HG02884 (cell line): ENCODE results near the gene USH1G.
A peak's percentile ranks its signal among the peaks of the same experiment; 100 is the strongest.
"Not testable (repeated sequence)": the region's sequence is repeated elsewhere in the genome, so short reads cannot be mapped to it uniquely, and the experiment has no call there.

Source experiments
- ATAC-seq: cut with Tn5 transposase; IDR thresholded peaks from one replicate; pipeline ENCODE4 v1.9.1; 2021; ENCODE audit warnings: mild to moderate bottlenecking, moderate library complexity; ENCODE audit not compliant: unreplicated experiment

Gene USH1G

DNA sequence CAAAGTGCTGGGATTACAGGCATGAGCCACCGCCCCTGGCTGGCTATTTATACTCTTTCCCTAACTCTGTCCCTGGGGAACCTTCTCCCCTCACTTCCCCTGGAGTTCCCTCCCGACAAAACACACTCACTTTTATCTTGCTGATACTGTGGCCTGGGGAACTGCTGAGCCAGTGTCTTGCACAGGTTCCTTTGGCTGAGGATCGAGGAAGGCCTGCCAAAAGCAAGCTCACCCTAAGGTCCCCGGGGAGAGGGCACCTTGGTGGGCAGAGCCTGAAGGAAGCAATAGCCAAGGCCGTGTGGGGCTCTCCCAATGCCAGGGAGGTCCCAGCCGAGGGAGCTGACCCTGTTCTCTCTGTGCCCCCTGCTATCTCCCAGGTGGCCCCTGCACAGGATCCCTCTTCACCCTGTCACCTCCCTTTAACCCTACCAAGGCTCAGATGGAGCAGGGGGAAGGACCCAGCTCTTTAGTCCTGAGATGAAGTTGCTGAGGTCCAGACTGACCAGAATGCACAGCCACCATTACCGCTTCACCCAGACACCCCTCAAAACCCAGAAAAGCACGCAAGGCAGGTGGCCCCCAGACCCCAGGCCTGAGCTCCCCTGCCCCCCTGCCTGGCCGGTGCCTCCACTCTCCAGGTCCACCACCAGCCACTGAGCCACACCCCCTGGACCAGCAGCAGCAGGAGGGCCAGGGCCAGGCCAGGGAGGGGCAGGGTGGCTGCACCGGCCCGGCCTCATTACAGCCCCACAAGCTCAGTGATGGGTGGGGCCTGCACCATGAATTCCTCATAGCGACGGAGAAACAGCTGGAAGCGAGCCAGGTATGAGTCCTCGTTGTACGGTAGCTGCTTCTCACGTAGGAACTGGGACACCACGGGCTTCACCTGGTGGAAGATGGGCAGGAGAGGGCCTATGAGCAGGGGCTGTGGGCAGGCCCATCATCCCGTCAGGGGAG is 45.2 kb downstream of the USH1G start:
- ATAC-seq = no peak

DNA sequence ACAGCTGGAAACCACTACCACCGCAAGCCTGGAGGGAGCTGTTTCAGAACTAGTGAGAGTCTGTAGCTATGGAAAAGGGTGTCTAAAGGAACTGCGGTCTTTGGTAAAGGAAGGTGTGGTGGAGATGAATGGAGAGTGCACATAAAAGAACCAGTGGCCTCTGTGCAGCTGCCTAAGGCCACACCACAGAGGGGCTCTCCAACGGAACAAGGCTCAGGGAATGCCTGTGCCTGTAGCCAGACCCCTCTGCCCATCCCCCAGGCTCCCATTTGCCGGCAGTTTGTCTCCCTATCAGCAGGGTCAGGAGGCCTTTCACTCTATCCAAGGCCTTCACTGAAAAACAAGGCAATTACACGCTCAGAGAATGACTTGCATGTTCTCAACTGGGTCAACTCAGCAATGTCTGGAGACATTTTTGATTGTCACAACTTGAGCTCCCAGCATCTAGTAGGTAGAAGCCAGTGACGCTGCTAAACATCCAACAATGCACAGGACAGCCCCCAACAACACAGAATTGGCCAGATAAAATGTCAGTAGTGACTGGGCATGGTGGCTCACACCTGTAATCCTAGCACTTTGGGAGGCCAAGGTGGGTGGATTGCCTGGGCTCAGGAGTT is 47.0 kb downstream of the USH1G start:
- no peak for ATAC-seq

DNA sequence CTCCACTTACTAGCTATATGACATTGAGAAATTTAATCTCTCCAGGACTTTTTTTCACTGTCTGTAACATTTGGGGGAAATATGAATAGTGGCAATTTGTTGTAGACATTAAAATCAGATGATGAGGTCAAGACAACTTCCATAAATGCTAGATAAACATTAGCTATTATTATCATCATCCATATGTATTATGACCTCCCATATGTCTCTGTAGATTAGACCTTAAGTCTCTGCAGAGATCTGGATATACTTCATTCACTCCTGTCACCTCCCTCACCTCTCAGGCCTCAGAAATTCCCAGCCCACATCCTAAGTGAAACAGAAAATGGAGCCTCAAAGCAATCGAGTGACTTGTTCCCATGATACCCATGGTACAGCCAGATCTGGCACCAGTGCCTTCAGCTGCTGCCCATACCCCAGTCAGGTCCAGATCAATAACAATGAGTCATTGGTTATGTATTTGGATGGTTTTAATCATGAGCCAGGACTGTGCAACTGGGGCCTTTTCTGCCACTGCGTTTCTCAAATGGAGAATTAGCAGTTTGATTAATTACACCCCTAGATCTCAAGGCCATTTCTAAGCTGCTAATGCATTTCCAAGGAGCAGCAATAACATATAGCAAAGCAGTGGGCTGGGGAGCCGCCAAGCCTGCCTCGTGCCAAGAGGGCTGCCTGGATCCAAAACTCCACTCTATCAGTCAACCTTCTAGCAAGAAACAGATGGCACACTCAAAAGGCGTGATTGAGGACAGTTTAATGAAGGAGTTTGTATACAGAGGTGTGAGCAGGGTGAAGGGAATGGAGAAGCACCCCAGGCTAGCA is 47.7 kb downstream of the USH1G start:
- ATAC-seq = no peak

DNA sequence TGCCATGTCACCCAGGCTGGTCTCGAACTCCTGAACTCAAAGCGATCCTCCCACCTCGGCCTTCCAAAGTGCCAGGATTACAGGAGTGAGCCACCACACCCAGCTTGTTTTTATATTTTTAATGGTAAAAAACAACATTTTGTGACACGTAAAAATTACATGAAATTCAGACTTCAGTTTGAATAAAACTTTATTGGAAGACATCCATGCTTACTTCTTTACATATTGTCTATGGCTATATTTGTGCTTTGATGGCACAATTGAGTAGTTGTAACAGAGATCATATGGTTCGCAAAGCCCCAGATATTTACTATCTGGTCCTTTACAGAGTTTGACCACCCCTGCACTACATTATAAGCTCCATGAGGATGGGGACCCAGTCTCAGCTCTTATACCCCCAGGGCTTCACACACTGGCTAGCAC is 48.4 kb downstream of the USH1G start:
- no peak for ATAC-seq

DNA sequence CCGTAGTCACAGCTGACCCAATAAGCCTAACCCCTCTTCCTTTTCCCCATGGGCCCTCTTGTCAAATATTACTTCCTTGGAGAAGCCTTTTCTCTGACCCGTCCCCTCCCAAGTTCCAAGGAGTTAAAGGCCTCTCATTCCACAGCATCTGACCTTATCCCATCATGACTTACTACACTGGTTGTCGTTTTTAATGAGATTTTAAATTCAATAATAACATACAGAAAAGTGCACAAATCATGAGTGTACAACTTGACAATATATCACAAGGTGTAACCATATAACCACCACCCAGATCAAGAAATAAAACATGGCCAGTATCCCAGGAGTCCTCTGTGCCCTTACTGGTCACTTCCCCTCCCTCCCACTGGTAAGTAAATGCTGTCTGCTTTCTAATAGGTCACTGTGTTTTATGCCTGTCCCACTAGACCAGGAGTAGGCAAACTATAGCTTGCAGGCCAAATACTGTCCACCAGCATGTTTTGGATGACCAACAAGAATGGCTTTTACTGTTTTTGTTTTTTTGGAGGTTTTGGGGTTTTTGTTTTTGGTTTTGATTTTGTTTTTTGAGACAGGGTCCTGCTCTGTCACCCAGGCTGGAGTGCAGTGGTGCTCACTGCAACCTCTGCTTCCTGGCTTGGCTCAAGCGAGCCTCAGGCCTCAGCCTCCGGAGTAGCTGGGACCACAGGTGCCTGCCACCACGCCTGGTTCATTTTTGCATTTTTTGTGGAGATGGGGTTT is 49.0 kb downstream of the USH1G start:
- ATAC-seq = no peak

DNA sequence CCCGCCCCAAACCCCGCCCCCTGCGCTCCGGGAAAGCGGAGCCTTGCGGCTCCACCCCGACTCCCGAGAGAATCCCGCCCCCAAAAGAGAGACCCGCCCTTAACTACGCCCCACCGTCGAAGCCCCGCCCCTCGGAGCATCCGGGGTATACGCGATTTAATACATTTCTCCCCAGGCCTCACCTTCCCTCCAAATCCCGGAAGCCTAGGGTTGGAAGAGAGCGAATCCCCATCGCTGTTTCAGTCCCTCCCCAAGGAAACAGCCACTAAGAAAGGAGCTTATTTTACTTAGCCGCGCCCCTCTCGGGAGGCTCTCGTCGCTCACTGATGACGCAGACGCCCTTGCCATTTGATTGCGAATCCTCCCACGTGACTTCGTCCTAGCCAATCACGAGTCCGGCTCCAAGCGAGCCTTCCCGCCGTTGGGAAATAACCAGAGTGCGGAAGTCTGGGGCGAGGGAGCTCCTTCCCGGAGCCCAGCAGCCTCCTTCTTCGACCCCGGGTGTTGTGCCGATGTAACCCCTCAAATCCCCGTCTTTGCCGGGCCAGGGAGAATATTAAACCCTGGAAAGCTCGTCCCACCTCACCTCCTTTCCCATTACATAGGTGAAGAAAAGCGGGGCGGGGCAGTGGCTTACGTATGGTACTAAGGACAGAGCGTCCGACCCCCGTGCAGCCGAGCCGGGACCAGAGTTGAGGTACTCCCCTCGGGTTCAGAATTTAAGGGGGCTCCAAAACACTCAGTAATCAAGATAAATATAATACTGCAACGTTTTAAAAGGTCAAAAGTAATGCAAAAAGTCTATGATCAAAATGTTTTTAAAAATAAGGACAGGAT is 49.8 kb downstream of the USH1G start:
- ATAC-seq = peak; percentile 81

DNA sequence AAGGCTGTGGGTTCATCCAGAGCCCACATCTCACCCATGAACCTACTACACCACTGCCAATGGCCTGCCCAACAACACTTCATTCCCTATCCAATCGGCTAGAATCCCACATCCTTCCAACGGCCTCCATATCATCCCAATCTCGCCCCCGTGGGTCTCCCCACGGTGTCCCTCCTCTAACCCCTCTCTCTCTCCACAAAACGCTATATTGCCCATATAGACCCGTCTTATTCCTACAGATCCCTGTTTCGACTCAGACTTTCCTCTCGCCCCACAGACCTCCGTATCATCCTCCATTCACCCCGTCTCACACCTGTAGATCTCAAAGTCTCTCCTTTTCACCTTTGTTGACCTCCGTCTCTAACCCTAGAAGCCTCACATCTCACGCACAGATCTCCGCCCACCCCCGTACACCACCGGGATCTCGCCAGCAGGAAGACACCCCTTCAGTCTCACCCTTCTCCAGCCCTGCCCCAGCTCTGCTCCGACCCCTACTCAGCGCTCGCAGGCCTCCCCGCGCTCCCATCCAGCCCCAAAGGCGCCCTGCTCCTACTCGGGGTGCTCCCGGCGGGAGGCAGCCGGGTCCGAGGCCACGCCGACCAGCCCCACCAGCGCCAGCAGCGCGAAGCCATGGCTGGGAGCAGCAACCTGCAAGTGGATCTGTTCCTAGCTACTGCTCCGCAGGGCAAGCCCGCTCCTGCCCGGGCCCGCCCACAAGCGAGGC is 50.6 kb downstream of the USH1G start, which contains the start of gene FDXR:
Gene FDXR (minus strand): TSS at position 682 of the 724 bp plus-strand sequence. CDS start 50 bp downstream, at position 632.
- peak; percentile 13 for ATAC-seq

DNA sequence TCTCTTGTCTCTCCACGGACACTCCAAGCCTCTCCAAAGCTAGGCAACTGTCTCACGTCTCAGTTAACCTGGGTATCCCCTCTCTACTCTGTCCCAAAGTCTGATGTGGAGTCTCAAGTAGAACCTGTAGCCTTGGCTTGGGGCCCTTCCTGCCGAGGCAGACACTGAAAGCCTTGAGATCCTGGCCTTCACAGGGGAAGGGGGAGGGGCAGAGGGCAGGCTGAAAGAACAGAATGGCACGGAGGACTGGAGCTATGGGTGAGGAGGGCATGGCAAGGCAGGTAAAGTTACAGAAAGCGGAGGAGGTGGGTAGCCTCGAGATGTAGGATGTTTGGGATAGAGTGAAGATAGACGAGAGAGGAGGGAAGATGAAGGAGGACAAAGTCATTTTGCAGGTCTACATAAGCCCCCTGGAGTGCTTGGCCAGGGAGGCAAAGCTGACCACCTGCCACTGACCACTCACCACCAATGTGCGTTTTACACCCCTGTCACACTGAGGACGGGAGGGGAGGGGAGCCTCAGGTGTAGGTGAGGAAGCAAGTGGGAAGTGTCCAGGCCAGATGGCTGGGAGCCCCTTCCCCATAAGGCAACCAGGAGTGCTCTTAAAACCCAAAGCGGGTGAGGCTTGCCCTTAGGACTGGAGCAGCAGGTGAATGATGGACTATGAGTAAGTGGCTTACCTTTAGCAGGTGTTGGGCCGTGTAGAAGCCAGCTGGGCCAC is 51.5 kb downstream of the USH1G start:
- ATAC-seq = no peak

DNA sequence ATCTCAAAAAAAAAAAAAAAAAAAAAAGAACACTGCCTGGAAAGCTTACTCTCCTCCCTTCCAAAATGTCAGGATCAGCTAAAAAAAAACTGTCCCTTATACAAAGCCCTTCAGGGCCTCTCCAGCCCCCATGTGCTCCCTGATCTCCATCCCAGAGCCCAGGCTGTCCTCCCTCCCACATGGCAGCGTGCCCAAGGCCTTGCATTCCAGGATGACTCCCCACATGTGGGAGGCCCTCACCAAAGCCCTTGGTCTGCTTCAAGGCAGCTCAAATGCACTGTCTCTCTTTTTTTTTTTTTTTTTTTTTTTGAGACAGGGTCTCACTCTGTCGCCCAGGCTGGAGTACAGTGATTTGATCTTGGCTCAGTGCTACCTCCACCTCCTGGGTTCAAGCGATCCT is 52.5 kb downstream of the USH1G start:
- no peak for ATAC-seq

DNA sequence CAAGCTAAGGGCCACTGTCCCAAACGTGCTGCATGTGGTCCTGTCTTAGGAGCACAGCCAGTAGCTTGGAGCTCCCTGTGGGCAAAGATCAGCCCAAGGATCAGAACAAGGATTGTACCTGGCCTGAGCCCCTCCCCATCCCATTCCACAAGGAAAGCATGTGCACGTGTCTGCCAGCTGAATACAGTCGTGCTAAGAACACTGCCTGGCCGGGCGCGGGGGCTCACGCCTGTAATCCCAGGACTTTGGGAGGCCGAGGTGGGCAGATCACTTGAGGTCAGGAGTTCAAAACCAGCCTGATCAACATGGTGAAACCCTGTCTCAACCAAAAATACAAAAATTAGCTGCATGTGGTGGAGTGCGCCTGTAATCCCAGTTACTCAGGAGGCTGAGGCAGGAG is 53.0 kb downstream of the USH1G start:
- not testable (repeated sequence) for ATAC-seq

DNA sequence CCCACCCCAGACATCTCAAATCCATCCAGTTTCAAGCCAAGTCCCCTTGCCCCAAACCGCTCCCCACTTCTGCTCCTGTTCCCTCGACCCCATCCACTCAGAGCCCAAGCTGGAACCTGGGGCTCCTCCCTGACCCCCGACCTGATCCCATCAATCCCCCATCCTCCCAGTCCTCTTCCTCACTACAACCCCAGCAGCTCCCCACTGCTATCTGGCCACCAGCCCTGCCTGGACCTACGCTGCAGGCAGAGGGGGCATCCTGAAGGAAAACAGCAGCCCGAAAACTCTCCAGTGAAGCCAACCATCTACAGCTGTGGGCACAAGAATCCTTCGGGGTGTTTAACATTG is 54.2 kb downstream of the USH1G start:
- ATAC-seq = no peak

DNA sequence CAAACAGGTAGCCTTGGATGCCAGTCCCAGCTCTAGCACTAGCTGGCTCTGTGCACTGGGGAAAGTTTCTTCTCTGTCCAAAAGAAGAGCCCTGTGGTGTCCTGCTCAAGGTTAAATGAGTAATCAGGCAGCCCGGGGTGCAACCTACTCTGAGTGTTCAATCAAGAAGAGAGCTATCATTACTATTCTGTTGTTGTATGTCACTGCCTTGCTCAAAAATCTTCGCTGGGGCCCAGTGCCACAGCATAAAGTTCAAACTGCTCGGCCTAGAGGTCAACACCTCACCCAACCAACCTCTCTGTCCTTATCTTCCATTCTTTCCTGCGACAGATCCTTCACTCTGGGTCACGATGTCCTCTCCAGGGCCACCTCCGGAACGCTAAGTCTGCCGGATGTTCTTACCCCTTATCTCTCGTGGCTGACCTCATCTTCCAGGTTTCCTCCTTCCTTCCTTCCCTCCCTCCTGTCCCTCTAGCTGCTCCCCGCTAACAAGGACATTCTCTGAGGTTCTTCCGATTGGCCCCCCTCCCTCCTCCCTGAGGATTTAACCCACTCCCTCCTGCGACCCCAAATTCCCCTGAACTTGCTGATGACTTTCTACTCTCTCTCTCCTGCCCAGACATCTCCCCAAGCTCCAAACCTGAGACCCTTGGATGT is 54.7 kb downstream of the USH1G start:
- no peak for ATAC-seq

DNA sequence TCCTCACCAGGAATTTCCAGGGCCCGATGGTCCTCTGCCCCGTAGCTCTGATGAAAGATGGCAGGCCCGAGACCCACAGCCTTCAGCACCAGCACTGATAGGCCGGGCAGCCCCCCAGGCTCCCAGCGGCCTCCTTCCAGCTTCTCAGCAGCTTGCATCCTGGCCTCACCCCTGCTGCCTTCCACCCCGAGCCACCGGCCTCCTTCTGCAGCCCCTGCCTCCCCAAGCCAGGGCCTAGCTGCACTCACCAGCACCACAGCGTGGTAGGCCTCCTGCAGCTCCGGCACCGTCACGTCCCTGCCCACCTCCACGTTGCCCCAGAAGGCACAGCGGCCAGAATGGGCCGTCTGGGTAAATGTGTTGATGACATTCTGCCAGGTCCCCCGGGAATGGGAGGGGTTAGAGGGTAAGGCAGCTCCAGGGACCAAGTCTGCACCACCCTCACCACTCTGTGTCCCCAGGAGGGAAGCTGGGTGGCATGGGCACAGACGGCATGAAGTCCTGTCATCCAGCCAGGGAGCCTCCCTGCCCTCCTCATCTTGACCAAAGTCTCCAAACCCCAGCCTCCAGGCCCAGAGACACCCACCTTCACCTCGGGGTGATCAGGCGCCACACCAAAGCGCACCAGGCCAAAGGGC is 56.7 kb downstream of the USH1G start:
- ATAC-seq = no peak
